ENCODE measurements around the gene PLEKHB2. TPM values are rescaled to one million over a fixed set of nuclear protein-coding genes. Genes with fewer than 3 reads are reported as not detected.

The PLEKHB2 gene
- total and polyA plus RNA-seq, 2 experiments from 2014 or later = 39.8 to 99.2 TPM

DNA sequence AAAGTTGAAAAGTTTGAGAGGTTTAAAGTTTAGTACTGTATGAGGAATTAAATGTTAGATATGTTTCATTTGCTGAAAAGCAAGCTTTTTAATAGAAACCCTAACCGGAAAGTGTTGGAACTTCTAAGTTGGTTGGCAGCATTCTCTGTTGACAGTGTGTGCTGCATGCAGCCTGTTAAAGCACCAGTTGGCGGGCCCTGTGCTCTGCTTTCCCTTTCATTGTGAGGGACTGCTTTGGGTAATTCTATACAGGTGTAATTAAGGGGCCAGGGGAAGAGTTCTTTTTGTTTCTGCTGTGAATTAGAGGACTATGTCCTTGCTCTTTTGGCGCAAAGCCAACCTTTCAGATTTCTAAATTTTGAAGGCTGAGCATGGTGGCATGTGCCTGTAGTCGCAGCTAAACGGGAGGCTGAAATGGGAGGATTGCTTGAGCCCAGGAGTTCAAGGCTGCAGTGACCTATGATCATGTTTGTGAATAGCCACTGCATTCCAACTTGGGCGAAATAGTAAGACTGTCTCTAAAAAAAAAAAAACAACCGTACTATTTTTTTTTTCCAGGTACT lies 20.1 kb downstream of the PLEKHB2 start:
- H2AFZ ChIP-seq = no peak overlapping the region
- H4K20me1 ChIP-seq (replicated peaks; ENCODE audit: insufficient read depth) = peaks cover 48% of the 10 kb centered on the region
- TF ChIP-seq NANOG (IDR thresholded peaks at IDR 0.05; ENCODE audit: borderline replicate concordance) (no peak), CTCF (conservative IDR thresholded peaks at IDR 0.05; ENCODE audit: low read depth in 2 of 2) (no peak), ZNF331 (CRISPR knock-in tag; IDR thresholded peaks at IDR 0.05; ENCODE audit: low read depth) (no peak), EZH2 (IDR thresholded peaks at IDR 0.05; ENCODE audit: low read depth, unreplicated experiment) (no peak)
- H3K27me3 ChIP-seq (ENCODE audit: insufficient read depth) = no peaks in the 10 kb centered on the region
- peaks cover 32% of the 10 kb centered on the region for H3K79me2 ChIP-seq (replicated peaks; ENCODE audit: insufficient read depth)
- Mint-ChIP-seq H3K36me3 (ENCODE audit: low read depth) (peaks cover 71% of the 10 kb centered on the region), H3K4me1 (no peaks in the 10 kb centered on the region), H3K9me3 (peaks cover 8% of the 10 kb centered on the region; the same call in 2 of the 3 replicates), H3K27ac (no peak overlapping the region), H3K4me3 (no peak overlapping the region), H3K27me3 (ENCODE audit: insufficient read depth, low read depth, poor library complexity) (peaks cover 6% of the 10 kb centered on the region)
- H3K9me2 ChIP-seq (ENCODE audit: insufficient read depth) = no peaks in the 10 kb centered on the region
- no peaks in the 10 kb centered on the region for H3F3A ChIP-seq (replicated peaks; ENCODE audit: low read depth)
- no peak for DNase-seq (ENCODE audit: low spot score)
- no peak overlapping the region for H3K4me3 ChIP-seq
- H3K36me3 ChIP-seq (ENCODE audit: insufficient read depth) = peaks cover 28% of the 10 kb centered on the region
- ATAC-seq = peak; percentile 30; the same call in 1 of the 3 replicates
- H3K27ac ChIP-seq (ENCODE audit: low read depth) = no peak overlapping the region
- H3K4me2 ChIP-seq = no peak overlapping the region
- H3K4me1 ChIP-seq (ENCODE audit: insufficient read depth) = no peaks in the 10 kb centered on the region

DNA sequence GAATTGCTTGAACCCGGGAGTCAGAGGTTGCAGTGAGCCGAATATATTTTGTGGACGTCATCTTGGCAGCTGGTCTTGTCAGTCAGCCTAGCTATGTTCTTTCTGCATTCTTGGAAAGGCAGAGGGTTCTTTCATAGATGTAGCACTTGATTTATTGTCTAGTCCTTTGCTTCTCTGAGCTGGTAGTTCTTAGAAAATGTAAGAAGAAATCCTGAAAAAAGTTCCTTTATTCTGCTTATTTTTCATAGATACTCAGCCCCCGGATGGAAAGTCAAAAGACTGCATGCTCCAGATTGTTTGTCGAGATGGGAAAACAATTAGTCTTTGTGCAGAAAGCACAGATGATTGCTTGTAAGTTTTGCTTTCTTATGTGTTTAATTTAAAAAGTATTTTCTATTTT lies 21.3 kb downstream of the PLEKHB2 start:
- Mint-ChIP-seq H3K36me3 (ENCODE audit: low read depth) (peaks cover 74% of the 10 kb centered on the region), H3K4me3 (no peak overlapping the region), H3K27ac (no peak overlapping the region), H3K4me1 (no peaks in the 10 kb centered on the region), H3K9me3 (peaks cover 8% of the 10 kb centered on the region; the same call in 2 of the 3 replicates), H3K27me3 (ENCODE audit: insufficient read depth, low read depth, poor library complexity) (peaks cover 6% of the 10 kb centered on the region)
- no peaks in the 10 kb centered on the region for H3K27me3 ChIP-seq (ENCODE audit: insufficient read depth)
- H3K4me3 ChIP-seq = no peak overlapping the region
- H4K20me1 ChIP-seq (replicated peaks; ENCODE audit: insufficient read depth) = peaks cover 44% of the 10 kb centered on the region
- H3K4me1 ChIP-seq (ENCODE audit: insufficient read depth) = no peaks in the 10 kb centered on the region
- H3F3A ChIP-seq (replicated peaks; ENCODE audit: low read depth) = no peaks in the 10 kb centered on the region
- H3K79me2 ChIP-seq (replicated peaks; ENCODE audit: insufficient read depth) = peaks cover 25% of the 10 kb centered on the region
- no peak for ATAC-seq
- DNase-seq (ENCODE audit: low spot score) = no peak
- H3K36me3 ChIP-seq (ENCODE audit: insufficient read depth) = peaks cover 28% of the 10 kb centered on the region
- no peaks in the 10 kb centered on the region for H3K9me2 ChIP-seq (ENCODE audit: insufficient read depth)
- no peak overlapping the region for H3K27ac ChIP-seq (ENCODE audit: low read depth)
- H3K4me2 ChIP-seq = no peak overlapping the region
- H2AFZ ChIP-seq = no peak overlapping the region
- TF ChIP-seq CTCF (conservative IDR thresholded peaks at IDR 0.05; ENCODE audit: low read depth in 2 of 2) (no peak), ZNF114 (CRISPR knock-in tag; IDR thresholded peaks at IDR 0.05) (no peak), ZNF462 (CRISPR knock-in tag; IDR thresholded peaks at IDR 0.05) (no peak), STAT1 (IDR thresholded peaks at IDR 0.05; ENCODE audit: unreplicated experiment) (no peak), ZNF331 (CRISPR knock-in tag; IDR thresholded peaks at IDR 0.05; ENCODE audit: low read depth) (no peak), CREB1 (CRISPR knock-in tag; IDR thresholded peaks at IDR 0.05; ENCODE audit: low read depth) (no peak), NANOG (IDR thresholded peaks at IDR 0.05; ENCODE audit: borderline replicate concordance) (no peak), POLR2AphosphoS5 (IDR thresholded peaks at IDR 0.05; ENCODE audit: low read depth) (no peak)

Data from GM23338 (cell line).